ENCODE results near the gene FUT3. TPM values are rescaled to one million over a fixed set of nuclear protein-coding genes. Genes with fewer than 3 reads are reported as not detected.

FUT3 gene
- total RNA-seq, 8 experiments from 2014 or later = 0.21 to 4.5 (median 1.4) TPM; not detected in 2

DNA sequence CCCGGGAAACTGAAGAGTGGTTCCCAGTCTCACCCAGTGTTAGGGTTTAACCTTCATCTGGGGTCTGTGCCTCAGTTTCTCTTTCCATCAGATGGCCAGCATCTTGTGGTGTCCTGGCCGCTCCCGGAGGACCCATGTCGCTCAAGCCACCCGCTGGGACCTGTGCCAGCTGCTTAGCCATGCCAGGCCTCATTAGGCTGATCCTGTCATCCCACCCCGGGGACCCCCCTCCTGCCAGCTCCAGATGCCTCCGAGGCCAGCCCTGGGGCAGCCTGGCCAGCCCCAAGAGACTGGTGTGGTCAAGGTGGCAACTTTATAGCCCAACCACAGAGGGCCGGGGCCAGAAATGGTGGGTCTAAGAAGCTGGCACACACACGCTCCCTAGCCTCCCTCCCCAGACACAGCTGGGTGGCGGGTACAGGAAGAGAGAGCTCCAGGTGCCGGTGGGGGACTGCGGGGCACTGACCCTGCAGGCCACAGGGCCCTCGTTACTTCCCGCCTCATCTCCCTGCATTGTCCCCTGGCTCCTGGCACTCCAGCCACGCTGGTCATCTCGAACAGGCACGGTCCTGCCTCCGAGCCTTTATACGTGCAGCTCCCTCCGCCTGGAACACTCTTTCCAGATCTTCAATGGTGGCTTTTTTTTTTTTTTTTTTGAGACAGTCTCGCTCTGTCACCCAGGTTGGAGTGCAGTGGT lies 43.0 kb downstream of the FUT3 start:
- WGBS, 10 experiments = 60 to 100% (median 75%) methylated on average over 1 to 6 of the region's 21 CpGs; no CpG with 5 or more reads in 5 of the 10 experiments
- H3K27ac ChIP-seq = no peak overlapping the region
- H3K4me3 ChIP-seq = no peak overlapping the region
- in situ Hi-C loops (cut with MboI; ENCODE audit: low pct_unique_long_range_greater_than_20kb in 2 of 9, low sequenced_read_pairs in 9 of 9, unreplicated experiment in 9 of 9) = loop anchor here in 1 of 9 experiments (10.0 to 25.0 kb wide), 2 partner anchors 77 to 204 kb away; no protein-coding TSS in a partner anchor
- H3K4me1 ChIP-seq (replicated peaks in 1 of 2) = peaks cover 6 to 15% of the 10 kb centered on the region in 2 donors
- no peak for ATAC-seq (replicated peaks in 6 of 8)

DNA sequence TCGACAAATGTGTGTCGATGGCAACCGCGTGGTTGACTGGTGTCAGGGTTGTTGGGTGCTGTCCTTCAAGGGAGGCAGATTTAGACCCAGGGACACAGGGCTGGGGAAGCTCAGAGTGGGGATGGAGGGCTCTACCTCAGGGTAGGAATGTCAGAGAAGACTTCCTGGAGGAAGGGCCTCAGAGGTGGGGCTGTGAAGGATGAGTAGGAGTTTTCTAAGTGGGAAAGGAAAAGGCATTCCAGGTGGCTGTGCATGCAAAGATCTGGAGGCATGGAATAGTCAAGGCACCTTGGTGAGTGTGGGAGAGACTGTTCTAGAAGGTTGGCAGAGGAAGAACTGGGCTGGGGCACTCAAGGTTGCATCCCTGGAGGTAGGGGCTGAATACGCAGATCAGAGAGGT lies 44.3 kb downstream of the FUT3 start:
- Histone ChIP-seq H3K27ac (no peak overlapping the region), H3K4me3 (no peak overlapping the region), H3K4me1 (replicated peaks in 1 of 2) (peaks cover 11 to 24% of the 10 kb centered on the region in 2 donors)
- in situ Hi-C loops (cut with MboI; ENCODE audit: low pct_unique_long_range_greater_than_20kb in 2 of 9, low sequenced_read_pairs in 9 of 9, unreplicated experiment in 9 of 9) = loop anchor here in 1 of 9 experiments (10.0 to 25.0 kb wide), 2 partner anchors 78 to 205 kb away; no protein-coding TSS in a partner anchor
- no peak for ATAC-seq (replicated peaks in 6 of 8)
- 70 to 96% (median 89%) methylated on average over 1 to 5 of the region's 5 CpGs; no CpG with 5 or more reads in 6 of the 10 experiments for WGBS, 10 experiments

DNA sequence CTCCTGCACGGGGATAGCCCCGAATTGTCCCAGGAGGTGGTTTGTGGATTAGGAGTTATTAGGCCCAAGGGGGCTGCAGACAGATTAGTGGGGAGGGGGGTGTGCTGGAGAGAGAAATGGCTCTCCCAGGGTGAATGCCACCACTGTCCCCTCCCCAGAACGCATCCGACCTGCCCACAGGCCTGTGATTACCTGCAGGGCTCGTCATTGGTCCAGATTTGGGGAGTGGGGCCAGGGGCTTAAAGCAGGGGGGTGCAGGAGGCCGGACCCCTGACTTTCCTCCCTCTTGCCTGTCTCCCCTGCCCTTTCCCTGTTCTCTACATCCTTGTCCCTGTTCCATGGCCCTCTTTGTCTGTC lies 45.1 kb downstream of the FUT3 start:
- H3K4me1 ChIP-seq (replicated peaks in 1 of 2) = peaks cover 11 to 26% of the 10 kb centered on the region in 2 donors
- peak overlapping the region in 4 of 5 donors; percentile 25 to 37 (median 32) for H3K4me3 ChIP-seq
- 17 to 20% methylated on average over 1 to 4 of the region's 6 CpGs; no CpG with 5 or more reads in 8 of the 10 experiments for WGBS, 10 experiments
- in situ Hi-C loops (cut with MboI; ENCODE audit: low pct_unique_long_range_greater_than_20kb in 2 of 9, low sequenced_read_pairs in 9 of 9, unreplicated experiment in 9 of 9) = loop anchor here in 1 of 9 experiments (10.0 to 25.0 kb wide), 2 partner anchors 79 to 206 kb away; no protein-coding TSS in a partner anchor
- H3K27ac ChIP-seq = no peak overlapping the region
- ATAC-seq (replicated peaks in 6 of 8) = no peak

DNA sequence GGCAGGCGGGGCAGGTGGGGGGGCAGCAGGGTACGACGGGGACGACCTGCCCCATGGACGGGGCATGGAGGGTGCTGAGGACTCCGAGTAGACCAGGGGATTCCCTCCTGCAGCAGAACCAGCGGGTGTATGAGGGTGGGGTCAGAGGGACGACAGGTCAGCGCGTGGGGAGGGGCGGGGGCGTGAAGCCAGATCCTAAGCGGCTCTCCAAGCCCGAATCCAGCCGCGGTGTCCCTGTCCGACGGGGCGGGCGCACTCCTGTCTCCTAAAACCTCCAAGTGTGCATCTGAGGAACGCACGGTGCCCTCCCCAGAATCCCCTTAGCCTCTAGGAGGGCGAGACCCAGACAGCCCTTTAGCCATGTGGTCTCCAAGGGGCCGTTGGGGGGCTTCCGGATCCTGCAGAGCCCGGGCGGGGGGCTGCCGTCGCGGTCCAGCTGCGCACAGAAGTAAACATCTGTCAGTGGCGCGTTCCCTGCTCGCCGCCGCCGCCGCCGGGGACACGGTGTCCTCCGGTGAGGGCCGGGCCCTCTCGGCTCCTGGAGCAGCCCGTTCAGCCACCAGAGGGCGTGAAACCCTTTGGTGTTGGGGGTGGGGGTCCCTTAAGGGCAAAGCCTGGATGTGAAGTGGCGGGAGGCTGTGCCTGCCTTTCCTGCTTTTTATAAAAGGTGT lies 45.7 kb downstream of the FUT3 start:
- Histone ChIP-seq H3K4me3 (peak overlapping the region in 4 of 5 donors; percentile 25 to 37 (median 32)), H3K27ac (peak overlapping the region in 1 of 2 donors; percentile 36), H3K4me1 (replicated peaks in 1 of 2) (peaks cover 11 to 26% of the 10 kb centered on the region in 2 donors)
- WGBS, 10 experiments = no CpG with 5 or more reads among the region's 46 CpGs
- ATAC-seq (replicated peaks in 6 of 8) = peak; percentile 3 to 63 (median 48)
- in situ Hi-C loops (cut with MboI; ENCODE audit: low pct_unique_long_range_greater_than_20kb in 2 of 9, low sequenced_read_pairs in 9 of 9, unreplicated experiment in 9 of 9) = loop anchor here in 1 of 9 experiments (10.0 to 25.0 kb wide), 2 partner anchors 79 to 207 kb away; no protein-coding TSS in a partner anchor

DNA sequence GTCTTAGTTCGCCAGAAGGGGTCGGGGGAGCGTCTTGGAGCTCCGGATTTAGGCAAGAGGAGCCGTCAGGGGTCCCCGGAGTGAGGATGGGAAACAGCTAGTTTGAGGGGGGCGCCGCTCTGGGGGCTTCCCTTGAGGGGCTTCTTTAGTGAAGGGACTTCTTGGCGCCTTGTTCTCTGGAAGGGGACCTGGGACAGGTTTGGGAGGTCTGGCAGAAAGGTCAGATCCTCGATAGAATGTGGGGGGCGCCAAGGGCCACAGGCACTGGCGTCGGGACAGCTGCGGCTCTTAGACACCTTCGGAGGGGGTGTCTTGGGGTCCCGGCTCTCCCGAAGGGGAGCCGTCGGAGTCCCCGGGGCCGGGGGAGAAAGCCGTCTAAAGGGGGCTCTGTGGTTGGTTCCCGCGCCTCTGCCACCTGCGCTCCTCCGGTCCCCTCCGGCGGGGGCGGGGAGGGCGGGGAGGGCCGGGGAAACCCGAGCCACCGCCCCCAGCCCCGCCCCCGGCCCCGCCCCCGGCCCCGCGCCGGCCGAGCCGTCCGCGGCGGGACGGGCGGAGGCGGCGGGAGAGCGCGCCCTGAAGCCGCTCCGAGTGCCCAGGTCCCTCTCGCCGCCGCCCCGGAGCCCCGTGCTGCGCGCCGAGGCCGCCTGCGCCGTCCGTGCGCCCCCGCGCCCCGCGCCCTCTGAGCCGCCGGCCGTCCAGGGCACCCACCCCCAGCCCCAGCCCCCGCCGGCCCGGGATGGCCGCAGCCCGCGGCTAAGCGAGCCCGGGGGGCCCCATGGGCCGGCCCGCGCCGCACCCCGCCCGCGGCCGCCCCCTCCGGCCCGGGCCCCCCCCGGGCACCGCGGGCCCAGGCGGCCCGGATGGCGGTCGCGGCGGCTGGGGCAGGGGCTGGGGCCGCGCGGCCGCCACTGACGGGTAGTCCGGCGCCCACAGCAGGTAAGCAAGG lies 46.5 kb downstream of the FUT3 start, which contains the start of gene NRTN:
Gene NRTN (plus strand): TSS at position 552 of the 946 bp plus-strand sequence. CDS start 19,099 bp downstream, outside the sequence.
- in situ Hi-C loops (cut with MboI; ENCODE audit: low pct_unique_long_range_greater_than_20kb in 2 of 9, low sequenced_read_pairs in 9 of 9, unreplicated experiment in 9 of 9) = loop anchor here in 1 of 9 experiments (10.0 to 25.0 kb wide), 2 partner anchors 80 to 208 kb away; no protein-coding TSS in a partner anchor
- 0% methylated on average over 3 of the region's 107 CpGs; no CpG with 5 or more reads in 9 of the 10 experiments for WGBS, 10 experiments
- Histone ChIP-seq H3K4me1 (replicated peaks in 1 of 2) (peaks cover 11 to 26% of the 10 kb centered on the region in 2 donors), H3K4me3 (peak within 1 kb of the TSS; percentile 16 to 37 (median 32)), H3K27ac (peak within 1 kb of the TSS in 1 of 2 donors; percentile 36)
- peak in 4 of 8 experiments; percentile 0 to 11 (median 6) for ATAC-seq (replicated peaks in 6 of 8)

DNA sequence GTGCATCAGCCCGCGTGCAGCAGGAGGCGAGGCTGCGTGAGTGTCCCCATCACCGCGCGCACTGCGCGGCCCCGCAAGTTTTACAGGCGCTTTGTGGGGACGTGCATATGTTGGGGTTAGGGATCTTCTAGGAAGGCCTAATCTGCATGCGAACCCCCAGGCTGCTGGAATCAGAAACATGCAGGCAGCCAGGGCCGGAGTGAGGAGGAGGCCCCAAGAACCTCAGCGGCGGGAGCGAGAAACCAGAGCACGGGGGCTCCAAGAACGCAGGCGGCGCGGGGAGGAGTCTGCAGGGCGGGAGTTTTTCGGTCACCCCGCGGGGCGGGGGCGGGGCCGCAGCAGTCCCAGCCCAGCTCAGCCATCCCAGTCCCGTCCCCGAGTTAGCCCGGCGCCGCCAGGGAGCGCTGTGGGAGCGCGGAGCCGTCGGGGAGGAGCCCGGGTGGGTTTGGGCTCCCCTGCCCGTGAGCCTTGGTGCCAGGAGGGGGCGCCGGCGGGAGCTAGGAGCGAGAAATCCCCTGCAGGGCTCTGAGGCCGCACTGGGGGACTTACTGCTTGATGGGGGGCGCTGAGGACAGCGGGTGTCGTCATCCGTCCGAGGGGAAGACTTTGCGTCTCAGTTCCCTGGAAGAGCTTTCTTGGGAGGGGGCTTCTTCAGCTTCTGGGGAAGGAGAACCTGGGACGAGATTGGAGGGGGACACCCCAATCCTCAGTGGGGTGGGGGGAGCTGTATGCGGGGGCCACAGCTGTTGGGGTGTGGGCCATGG lies 47.3 kb downstream of the FUT3 start:
- ATAC-seq (replicated peaks in 6 of 8) = peak; percentile 72 to 91 (median 75)
- peaks cover 11 to 26% of the 10 kb centered on the region in 2 donors for H3K4me1 ChIP-seq (replicated peaks in 1 of 2)
- 14 to 35% methylated on average over 10 to 12 of the region's 54 CpGs; no CpG with 5 or more reads in 8 of the 10 experiments for WGBS, 10 experiments
- H3K4me3 ChIP-seq = peak overlapping the region in 1 of 5 donors; percentile 37
- in situ Hi-C loops (cut with MboI; ENCODE audit: low pct_unique_long_range_greater_than_20kb in 2 of 9, low sequenced_read_pairs in 9 of 9, unreplicated experiment in 9 of 9) = loop anchor here in 1 of 9 experiments (10.0 to 25.0 kb wide), 2 partner anchors 81 to 208 kb away; no protein-coding TSS in a partner anchor
- H3K27ac ChIP-seq = no peak overlapping the region

DNA sequence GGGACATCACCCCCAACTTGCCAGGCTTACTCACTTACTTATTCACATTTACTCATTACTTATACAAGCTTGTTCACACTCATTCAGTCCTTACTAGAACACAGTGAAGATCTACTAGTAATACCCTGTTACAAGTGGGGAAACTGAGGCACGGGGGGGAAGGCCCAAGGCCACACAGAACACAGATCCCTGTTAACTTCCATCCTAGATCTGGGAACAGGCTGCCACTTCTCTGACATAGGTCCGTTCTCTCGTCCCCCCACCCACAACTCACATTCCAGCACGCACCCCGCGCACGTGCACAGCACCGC lies 47.9 kb downstream of the FUT3 start:
- in situ Hi-C loops (cut with MboI; ENCODE audit: low pct_unique_long_range_greater_than_20kb in 2 of 9, low sequenced_read_pairs in 9 of 9, unreplicated experiment in 9 of 9) = loop anchor here in 1 of 9 experiments (10.0 to 25.0 kb wide), 2 partner anchors 81 to 209 kb away; no protein-coding TSS in a partner anchor
- WGBS, 10 experiments = 0 to 42% methylated on average over 1 to 7 of the region's 8 CpGs; no CpG with 5 or more reads in 8 of the 10 experiments
- no peak overlapping the region for H3K27ac ChIP-seq
- no peak overlapping the region for H3K4me3 ChIP-seq
- peaks cover 11 to 26% of the 10 kb centered on the region in 2 donors for H3K4me1 ChIP-seq (replicated peaks in 1 of 2)
- ATAC-seq (replicated peaks in 6 of 8) = no peak

DNA sequence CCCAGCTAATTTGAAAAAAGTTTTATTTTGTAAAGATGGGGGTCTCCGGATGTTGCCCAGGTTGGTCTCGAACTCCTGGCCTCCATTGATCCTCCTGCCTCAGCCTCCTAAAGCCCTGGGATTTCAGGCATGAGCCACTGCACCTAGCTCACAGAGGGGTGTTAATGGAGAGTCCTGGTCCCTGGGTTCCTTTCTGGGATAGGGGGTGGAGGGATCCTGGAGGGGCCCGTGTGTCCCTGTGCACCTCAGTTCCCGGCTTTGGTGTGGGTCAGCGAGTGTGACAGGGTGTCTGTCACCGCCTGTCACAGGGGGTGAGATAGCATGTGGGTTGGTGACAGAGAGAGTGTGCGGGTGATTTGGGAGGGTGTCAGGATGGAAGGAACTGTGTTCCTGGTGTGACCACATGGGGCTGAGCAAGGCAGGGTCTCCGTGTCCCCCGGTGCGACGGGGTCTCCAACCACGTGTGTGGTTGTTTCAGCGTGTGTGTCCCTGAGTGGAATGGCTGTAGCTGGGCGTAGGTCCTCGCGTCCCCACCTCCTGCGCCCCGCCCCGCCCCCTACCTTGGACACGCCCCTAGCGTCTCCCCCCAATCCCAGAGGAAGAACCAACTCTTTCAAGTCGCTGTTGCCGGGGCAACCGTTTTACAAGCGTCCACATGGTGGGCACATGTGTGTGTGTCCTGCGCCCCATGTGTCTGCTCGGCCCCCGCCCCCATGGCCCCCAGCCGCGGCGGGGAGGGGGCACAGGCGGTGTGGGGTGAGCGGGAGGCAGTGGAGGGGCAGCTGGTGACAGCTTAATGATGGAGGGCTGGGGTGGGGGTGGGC lies 49.2 kb downstream of the FUT3 start:
- in situ Hi-C loops (cut with MboI; ENCODE audit: low pct_unique_long_range_greater_than_20kb in 2 of 9, low sequenced_read_pairs in 9 of 9, unreplicated experiment in 9 of 9) = loop anchor here in 1 of 9 experiments (10.0 to 25.0 kb wide), 2 partner anchors 83 to 210 kb away; no protein-coding TSS in a partner anchor
- no peak overlapping the region for H3K4me3 ChIP-seq
- ATAC-seq (replicated peaks in 6 of 8) = peak in 7 of 8 experiments; percentile 37 to 65 (median 45)
- WGBS, 10 experiments = 0 to 100% (median 10%) methylated on average over 1 to 4 of the region's 33 CpGs; no CpG with 5 or more reads in 4 of the 10 experiments
- H3K27ac ChIP-seq = peak overlapping the region in 1 of 2 donors; percentile 0
- peaks cover 11 to 26% of the 10 kb centered on the region in 2 donors for H3K4me1 ChIP-seq (replicated peaks in 1 of 2)

DNA sequence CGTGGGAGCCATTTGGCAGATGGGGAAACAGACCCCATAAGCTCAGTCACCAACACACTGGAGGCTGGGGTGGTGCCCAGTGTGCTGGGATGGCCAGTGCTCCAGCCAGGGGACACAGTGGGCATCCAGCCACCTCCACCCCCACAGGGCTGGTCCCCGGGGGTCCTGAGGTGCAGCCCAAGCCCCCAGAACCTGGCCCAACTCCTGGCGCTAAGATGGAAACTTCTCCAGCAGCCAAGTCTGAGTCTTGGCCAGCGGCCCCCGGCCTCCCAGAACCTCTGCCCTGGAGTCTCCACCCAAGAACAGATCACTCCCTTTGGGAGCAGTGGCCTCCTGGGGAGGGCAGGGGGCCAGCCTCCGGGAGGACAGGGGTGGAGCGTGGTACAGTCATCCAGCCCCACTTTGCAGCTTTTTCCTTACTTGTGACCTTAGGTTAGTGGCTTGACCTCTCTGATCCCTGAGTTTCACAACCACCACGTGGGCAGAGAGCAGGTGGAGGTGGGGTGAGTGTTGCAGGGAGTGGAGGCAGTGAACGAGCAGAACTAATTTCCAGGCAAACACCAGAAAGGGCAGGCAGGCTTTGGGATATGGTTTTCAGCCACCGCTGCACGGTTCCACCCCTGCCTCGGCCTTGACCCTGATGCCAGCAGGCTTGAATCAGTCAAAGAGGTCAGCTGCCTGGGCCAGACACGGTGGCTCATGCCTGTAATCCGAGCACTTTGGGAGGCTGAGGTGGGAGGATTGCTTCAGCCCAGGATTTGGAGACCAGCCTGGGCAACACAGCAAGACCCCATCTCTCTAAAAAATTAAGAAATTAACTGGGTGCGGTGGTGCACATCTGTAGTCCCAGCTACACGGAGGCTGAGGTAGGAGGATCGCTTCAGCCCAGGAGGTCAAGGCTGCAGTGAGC lies 50.6 kb downstream of the FUT3 start:
- in situ Hi-C loops (cut with MboI; ENCODE audit: low pct_unique_long_range_greater_than_20kb in 2 of 9, low sequenced_read_pairs in 9 of 9, unreplicated experiment in 9 of 9) = loop anchor here in 1 of 9 experiments (10.0 to 25.0 kb wide), 2 partner anchors 84 to 212 kb away; no protein-coding TSS in a partner anchor
- no peak overlapping the region for H3K4me3 ChIP-seq
- 20 to 100% (median 69%) methylated on average over 1 to 6 of the region's 17 CpGs; no CpG with 5 or more reads in 4 of the 10 experiments for WGBS, 10 experiments
- peak in 1 of 8 experiments; percentile 7 for ATAC-seq (replicated peaks in 6 of 8)
- H3K4me1 ChIP-seq (replicated peaks in 1 of 2) = peaks cover 5 to 19% of the 10 kb centered on the region in 2 donors
- H3K27ac ChIP-seq = no peak overlapping the region

Data from motor neuron (in vitro differentiated cells).